NCI-H82 treated with DMSO at 0.1 percent for 48 hours (cell line): Measurements from ENCODE around the gene DUOX2.
"Not testable (repeated sequence)": the region's sequence is repeated elsewhere in the genome, so short reads cannot be mapped to it uniquely, and the experiment has no call there.

Experiments
- DNase-seq: peaks from one replicate; lab custom pipeline; 2025; ENCODE audit not compliant: unreplicated experiment; lab: John Stamatoyannopoulos, UW

The DUOX2 gene

DNA sequence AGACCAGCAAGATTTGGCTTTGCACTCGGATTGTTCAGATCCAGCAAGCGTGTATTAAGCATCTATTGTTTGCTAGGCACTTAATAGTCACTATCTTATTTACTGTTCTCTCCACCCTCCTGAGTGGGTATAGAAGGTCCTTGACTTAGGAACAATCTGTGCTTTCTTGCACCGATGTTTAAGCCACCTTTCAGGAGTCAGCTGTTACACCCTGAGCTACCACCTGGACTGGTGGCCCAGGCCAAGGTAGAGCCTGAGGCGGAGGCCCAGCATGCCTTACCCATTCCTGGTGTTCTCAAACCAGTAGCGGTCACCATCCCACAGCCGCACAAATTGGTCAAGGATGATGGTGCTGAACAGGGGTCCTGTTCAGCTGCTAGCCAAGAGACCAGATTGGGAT lies 25.8 kb upstream of the DUOX2 start:
- no peak for DNase-seq

DNA sequence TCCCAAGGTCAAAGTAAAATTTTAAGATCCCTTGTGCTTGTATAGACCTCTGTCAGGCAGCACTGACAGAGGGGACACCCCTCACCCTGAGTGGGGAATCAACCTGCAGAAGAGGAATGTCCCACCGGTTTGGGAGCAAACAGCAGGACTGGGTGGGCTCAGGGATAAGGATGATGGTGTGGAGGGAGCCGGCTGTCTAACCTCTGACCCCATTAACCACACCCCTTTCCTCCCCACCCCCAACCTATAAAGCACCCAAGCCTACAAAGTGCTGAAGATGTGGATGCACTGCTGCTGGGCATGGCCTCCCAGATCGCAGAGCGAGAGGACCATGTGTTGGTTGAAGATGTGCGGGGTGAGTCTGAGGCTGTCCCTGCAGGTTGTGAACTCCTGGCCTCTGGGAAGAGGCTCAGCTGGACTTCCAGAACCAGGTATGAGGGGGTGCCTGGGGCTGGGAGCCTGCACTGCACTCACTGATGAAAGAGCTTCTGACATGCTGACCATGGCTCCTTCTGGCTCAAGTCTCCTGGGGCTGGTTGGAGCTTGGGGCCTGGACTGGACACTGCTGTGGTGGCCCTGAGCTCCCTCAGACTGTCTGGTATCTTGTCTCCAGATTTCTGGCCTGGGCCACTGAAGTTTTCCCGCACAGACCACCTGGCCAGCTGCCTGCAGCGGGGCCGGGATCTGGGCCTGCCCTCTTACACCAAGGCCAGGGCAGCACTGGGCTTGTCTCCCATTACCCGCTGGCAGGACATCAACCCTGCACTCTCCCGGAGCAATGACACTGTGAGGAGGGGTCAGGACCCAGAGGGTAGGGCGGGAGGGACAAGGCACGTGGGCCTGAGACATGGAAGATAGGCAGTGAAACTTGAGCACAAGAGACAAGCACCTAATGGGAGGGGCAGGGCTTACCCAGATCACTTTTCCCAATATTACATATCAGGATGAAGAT lies 25.1 kb upstream of the DUOX2 start:
- DNase-seq = no peak

DNA sequence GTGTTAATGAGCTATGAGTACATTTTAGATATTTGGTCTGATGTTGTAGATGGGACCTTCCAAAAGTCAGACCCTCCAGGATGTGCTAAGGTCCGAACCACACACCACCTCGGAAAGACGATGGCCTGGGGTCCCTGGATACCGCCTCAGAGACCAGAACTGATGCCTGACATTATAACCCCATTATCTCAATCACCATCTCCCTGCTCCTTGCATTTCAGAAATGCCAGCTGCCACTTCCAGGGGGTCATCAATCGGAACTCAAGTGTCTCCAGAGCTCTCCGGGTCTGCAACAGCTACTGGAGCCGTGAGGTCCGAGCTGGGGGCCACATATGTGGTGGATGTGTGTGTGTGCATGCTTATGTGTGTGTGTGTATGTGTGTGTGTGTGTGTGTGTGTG lies 23.7 kb upstream of the DUOX2 start:
- DNase-seq = no peak

DNA sequence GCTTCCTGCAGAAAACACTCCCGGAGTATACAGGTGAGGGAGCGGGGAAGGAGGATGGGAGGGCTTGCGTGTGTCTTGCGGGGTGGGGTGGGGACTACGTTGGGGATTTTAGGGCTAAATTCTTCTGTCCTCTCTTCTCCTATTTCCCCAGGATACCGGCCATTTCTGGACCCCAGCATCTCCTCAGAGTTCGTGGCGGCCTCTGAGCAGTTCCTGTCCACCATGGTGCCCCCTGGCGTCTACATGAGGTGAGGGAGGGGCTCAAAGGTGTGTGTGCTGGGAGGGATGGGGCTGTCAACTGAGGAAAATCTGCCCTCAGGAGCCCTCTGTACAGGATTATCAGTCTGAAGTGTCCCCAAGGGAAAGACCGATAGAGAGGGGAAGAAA lies 22.4 kb upstream of the DUOX2 start:
- DNase-seq = no peak

DNA sequence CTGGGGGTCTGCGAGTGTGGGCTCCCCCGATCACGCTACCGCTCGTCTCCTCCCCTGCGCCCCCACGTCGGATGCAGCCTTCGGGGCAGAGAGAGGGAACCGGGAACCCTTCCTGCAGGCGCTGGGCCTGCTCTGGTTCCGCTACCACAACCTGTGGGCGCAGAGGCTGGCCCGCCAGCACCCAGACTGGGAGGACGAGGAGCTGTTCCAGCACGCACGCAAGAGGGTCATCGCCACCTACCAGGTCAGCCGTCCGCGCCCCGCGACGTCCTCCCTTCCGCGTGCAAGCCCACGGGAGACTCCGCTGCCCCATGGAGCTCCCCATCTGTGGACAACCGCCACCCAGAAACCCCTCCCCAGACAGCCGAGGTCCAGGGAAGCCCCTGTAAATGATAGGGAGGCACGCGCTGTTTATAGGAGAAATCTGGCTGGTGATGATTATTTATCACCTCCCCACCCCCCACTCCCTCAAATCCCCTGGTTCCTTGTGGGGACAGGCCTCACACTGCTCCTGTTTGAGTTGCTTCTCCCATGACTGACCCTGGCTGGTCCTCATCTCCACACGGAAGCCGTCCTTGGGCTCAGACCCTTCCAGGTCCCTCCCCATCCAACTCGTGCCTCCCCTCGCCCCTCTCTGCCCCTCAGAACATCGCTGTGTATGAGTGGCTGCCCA lies 21.9 kb upstream of the DUOX2 start:
- DNase-seq = not testable (repeated sequence)

DNA sequence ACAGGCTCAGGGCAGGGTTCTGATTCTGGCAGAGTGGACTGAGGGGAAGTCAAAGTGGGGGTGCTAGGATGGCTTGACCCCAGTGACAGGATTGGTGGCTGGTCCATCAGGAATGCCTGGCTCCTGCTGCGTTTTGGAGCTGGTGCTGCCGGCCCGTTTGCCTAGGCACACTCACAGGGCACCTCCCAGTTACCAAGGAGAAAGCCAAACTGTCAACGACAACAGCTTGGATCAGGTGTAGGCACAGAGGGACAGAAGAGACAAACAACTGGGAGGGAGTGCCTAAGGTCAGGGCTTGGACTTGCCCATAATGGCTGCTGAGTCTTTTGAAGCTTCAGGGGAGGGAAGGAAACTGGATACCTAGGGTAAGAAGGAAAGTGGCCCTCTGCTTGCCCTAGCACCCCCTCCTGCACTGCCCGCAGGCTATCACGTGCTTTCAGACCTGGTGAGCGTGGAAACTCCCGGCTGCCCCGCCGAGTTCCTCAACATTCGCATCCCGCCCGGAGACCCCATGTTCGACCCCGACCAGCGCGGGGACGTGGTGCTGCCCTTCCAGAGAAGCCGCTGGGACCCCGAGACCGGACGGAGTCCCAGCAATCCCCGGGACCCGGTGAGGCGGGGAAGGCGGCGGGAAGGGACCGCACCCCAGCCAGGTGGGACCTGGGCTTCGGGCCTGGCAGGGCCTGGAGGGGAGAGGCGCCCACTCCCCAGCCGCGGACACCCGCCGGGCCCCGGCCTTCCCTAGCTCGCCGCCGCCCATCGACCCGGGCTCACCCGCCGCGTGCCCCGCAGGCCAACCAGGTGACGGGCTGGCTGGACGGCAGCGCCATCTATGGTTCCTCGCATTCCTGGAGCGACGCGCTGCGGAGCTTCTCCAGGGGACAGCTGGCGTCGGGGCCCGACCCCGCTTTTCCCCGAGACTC lies 21.0 kb upstream of the DUOX2 start:
- DNase-seq = no peak

DNA sequence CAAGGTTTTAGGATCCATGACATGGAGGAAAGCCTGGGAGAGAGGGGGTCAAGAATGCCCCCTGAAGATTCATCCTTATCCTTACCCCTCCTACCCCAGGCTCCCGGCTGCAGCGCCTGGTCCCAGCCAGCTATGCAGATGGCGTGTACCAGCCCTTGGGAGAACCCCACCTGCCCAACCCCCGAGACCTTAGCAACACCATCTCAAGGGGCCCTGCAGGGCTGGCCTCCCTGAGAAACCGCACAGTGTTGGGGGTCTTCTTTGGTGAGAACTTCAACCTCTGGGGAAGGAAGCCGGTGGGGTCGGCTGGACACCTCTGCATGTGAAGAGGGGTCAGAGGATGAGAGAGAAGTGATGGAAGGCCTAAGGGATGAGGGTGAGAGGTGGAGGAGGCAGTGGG lies 20.1 kb upstream of the DUOX2 start:
- DNase-seq = no peak

DNA sequence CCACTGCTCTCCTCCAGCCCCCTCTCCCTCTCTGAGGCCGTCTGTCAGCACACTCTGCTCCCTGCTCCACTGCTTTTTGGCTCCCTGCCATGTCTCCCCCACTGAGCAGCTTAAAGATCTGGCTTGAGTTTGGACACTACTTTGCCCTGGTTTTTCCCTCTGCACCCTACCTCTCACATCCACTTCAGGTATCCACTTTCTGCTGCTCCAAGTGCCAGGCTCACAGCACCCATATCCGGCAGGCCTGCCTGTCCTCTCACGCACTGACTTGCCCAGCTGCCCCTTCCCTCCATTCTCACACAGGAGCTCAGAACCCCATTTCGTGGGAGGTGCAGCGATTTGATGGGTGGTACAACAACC lies 19.6 kb upstream of the DUOX2 start:
- peak; percentile 70 for DNase-seq

DNA sequence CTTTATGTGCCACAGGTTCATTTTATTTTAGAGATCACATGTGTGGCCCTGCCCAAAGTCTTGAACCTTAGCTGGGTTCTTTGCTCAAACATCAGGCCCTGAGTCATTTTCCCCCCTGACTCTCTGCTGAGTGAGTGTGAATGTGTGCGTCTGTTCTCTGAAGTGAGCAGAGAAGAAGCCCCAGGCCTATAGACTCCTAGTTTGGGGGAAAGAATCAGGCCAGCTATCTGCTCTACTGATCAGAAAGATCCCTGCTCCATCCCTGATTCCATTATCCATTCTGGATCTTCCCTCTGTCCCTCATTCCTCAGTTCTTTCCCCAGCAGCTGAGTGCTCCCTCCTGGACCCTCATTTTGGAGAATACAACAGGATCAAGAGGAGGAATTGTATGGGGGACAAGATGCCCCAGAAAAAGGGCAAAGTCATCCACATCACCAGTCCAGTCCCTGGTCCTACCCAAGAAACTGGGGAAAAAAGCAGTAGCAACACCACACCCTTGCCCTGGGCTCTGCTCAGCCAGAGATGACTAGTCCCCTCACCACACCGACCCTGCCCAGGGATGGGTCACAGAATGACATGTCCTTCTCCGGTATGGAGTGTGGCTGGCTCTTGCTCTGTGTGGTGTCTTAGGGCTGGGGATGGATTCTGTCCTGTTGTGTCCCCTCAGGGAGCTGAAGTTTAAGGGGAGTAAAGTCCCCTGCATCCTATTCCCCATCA lies 19.0 kb upstream of the DUOX2 start:
- no peak for DNase-seq

DNA sequence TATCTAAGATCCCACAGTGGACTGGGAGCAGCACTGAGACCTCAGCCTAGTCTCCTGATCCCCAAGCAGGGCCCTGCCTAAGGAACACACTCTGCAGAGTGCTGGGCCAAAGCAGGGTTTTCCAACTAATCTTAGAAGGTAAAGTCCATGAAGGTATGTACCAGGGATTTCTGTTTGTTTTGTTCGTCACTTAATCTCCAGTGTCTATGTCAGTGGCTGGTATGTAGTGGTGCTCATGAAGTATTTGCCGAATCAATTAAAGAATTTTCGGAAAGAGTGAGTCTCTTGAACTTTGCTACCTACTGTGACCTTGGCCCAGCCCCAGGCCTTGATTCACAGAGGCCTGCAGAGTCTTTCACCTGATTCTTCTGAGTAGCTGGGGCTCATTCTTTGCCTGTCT lies 17.5 kb upstream of the DUOX2 start:
- DNase-seq = no peak

DNA sequence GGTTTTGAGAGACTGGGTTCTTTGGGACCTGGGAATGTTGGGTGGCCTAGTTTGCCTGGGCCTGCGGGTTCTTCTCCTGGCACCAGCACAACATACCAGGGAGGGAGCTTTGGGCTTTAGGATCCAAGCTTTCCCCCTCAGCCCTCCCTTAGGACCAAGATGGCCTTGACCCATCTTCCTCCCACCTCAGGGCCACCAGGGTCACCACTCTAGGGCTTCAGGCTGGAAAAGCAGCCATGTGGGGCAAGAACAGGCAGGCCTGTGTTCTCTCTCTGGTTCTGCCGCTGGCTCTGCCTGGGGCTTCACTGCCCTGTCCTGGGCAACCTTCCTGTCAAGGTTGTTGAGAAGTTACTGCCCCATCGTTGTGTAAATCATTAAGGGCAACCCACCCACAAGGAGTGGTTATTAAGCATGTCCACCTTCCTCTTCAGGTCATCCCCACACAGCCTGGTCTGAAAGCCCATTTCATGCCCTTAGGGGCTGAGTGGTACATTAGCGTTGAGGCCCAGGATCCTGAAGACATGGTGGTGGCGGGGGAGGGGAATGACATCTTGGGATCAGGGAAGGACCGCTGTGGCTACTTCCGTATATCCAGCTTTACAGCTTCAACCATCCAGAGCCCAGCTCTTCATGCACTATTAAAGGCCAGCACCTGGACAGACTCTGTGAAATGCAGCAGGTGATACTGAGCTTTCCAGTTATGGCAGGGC lies 16.5 kb upstream of the DUOX2 start:
- no peak for DNase-seq

DNA sequence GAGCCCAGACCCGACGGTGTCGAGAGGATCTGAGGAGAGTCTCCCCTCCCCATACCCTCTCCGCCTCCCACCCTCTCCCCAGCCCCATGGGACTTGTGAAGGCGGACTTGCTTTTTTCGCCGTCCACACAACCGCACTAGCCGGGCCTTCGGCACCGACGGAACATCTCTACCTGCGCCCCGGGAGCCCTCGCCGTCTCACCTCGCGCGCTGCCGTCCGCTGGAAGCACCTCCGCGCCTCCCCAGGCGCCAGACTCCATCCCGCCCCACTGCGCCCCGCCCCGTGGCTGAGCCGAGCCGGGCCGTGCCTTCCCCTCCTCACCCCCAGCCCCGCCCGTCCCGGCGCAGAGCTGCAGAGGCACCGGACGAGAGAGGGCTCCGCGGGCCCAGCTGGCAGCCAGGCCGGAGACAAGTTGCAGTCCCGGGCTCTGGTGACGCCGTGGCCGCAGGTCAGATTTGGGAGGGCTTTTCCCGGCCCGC lies 15.7 kb upstream of the DUOX2 start, which contains the start of the genes DUOX1 and DUOXA1:
Gene DUOX1, plus strand, starts transcription at position 344 of the 479 bp plus-strand sequence. CDS start 1,973 bp downstream, outside the sequence.
Gene DUOXA1, minus strand, starts transcription at position 229 of the 479 bp plus-strand sequence. CDS start 6,865 bp downstream, outside the sequence.
- DNase-seq = no peak

DNA sequence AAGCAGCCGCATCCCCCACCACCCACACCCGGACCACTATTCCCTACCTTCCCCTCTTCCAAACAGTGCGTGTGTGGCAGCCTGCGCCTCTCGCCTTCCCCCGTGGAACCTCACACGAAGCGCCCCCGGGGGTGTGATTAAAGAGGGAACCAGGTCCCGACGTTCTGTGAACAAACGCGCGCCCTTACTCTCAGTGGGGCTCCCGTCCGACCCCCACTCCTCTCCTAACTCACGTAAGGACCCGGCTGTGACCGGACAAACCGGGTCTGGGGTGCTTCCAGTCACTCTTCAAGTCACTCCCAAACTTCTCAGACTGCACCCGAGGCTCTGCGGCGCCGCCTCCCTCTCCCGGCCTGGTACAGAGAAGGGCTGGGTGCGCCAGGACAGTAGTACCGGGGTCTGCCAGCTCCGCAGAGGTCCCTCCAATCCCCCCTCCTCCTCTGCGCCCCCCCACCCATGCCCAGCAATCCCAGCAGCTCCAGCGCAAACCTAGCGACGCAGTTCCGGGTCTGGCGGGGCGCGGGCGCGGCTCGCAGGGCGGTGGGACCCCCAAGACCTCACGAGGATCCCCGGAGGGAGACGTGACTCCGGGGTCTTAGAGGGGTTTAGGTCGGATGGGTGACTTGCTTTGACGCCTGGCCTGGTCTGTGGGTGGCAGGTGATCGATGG lies 15.1 kb upstream of the DUOX2 start:
- no peak for DNase-seq

DNA sequence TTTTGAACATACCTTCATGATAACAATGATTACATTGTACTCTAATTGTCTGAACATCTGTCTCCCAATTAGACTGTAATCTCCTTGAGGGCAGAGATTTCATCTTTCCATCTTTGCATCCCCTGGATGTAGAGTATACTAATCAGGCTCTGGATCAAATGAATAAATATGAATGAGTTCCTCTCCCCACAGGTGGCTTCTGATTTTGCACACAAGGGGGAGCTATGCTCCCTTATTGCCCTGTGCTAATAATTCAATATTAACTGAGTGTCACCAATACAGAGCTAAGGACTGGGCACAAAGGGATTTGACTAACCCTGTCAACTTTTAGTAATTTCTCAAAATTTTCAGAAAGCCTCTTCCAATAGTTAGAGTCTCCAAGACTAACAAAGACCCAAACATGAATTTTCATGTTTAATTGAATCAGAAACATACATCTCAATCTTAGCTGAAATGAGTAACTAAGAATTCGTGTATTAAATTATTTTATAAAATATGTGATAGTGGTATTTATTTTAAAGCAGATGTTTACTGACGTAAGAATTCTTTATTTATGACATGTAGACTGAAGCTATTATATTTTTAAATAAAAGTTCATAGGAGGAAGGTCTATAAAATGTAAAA lies 12.7 kb upstream of the DUOX2 start:
- DNase-seq = peak; percentile 22

DNA sequence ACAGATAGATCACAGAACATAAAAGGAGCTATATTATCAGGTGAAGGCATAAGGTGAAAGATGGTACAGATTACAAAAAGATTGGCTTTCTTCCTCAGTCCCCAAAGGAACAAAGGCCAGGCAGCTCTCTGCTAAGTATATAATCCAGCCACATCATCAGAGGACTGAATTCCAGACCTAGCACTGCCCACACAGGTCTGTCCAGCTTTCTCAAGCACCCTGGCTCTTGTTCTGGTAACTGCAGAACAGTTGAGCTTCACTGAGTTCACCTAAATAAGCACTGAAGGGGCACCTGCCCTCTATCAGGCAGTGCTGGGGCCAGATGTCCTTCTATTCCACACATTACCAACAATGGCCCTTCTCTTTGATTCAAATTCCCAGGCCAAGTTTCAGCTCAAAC lies 9.4 kb upstream of the DUOX2 start:
- DNase-seq = no peak

DNA sequence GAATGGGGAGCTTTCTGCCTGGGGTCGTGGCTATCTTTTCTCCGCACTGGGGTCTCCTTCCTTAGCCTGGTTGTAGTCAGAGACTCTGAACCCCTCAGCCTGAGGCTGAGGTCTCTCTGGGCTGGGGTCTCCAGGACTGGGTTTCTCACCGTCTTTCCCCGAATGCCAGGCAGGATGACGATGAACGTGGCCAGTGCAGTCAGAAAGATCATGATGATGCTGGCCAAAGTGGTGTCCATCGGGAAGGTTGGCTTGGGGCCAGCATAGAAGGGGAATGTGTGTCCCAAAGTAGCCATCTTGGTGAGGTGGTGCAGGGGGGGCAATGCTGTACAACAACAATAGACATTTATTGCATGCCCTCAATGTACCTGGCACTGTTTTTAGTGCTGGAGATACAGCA lies 8.7 kb upstream of the DUOX2 start:
- no peak for DNase-seq

DNA sequence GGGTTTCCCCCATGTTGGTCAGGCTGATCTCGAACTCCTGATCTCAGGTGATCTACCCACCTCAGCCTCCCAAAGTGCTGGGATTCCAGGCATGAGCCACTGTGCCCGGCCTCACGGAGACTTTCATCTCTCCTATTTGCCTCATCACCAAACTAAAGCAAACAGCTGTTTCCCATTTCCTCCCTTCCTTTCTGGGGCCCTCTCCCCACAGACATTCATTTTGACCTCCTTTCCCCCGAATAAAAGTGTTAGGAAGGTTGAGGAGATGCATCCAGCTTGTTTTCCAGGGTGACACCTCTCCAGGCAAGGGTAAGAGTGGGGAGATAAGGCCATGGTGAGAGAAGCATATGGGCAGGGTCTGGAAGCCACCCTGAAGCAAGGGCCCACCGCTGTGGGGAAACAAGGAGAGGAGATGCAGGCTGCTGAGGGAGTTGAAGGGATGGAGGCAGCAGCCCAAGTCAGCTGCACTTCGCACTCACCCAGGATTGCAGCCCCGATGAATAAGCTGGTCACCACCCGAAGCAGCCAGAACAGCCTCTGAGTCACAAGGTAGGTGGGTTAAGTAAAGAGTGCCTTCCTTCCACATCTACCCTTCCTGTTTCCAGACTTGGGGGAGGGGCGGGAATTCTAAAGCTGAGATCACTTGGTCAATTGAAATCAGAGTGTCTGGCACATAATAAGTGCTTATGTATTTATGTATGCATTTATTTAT lies 7.9 kb upstream of the DUOX2 start:
- no peak for DNase-seq

DNA sequence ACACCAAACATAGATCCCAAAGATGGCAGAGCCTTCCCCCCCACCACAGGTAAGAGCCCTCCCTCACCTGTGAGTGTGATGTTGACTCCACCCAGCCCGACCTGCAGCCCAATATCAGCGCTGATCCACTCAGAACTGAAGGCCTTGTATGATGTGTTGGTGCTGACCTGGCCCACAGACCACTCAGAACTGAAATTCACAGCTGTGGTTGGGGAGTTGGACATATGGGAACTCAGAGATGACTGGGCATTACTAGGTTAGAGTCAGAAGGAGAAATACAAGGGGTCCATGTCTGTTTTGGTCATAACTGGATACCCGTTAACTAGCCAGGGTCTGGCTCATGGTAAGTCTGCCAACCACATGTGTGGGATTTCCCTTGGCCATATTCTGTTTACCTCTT lies 7.0 kb upstream of the DUOX2 start:
- DNase-seq = no peak
